ENCODE data around the gene WBP11.
A peak's percentile ranks its signal among the peaks of the same experiment; 100 is the strongest.
"Not testable (repeated sequence)": the region's sequence is repeated elsewhere in the genome, so short reads cannot be mapped to it uniquely, and the experiment has no call there.

Gene WBP11

GRCh38 chr12:14771651-14772137 lies 31.6 kb downstream of the WBP11 start:
- no peak for DNase-seq

GRCh38 chr12:14770496-14771461 lies 32.5 kb downstream of the WBP11 start:
- DNase-seq: peak; percentile 91 to 99

- peak; percentile 63 to 77 for DNase-seq
Observed at GRCh38 chr12:14769969-14770495, 33.2 kb downstream of the WBP11 start.

GRCh38 chr12:14769466-14769968 lies 33.8 kb downstream of the WBP11 start:
- DNase-seq: no peak

GRCh38 chr12:14768823-14769405 lies 34.4 kb downstream of the WBP11 start:
- DNase-seq: no peak

- DNase-seq: no peak
Observed at GRCh38 chr12:14767617-14768016, 35.7 kb downstream of the WBP11 start.

- no peak for DNase-seq
Observed at GRCh38 chr12:14766649-14767215, 36.5 kb downstream of the WBP11 start.

GRCh38 chr12:14766020-14766419 lies 37.3 kb downstream of the WBP11 start:
- not testable (repeated sequence) for DNase-seq

GRCh38 chr12:14765398-14765797 lies 37.9 kb downstream of the WBP11 start:
- no peak for DNase-seq

- DNase-seq: not testable (repeated sequence)
Observed at GRCh38 chr12:14759711-14760280, 43.5 kb downstream of the WBP11 start.

- DNase-seq: no peak
Observed at GRCh38 chr12:14756334-14757143, 46.7 kb downstream of the WBP11 start.

GRCh38 chr12:14751986-14752385 lies 51.3 kb downstream of the WBP11 start:
- no peak for DNase-seq

GRCh38 chr12:14743061-14743460 lies 60.2 kb downstream of the WBP11 start:
- no peak for DNase-seq

GRCh38 chr12:14741942-14742341 lies 61.3 kb downstream of the WBP11 start:
- DNase-seq: no peak

GRCh38 chr12:14741153-14741552 lies 62.1 kb downstream of the WBP11 start:
- DNase-seq: no peak

- not testable (repeated sequence) for DNase-seq
Observed at GRCh38 chr12:14736441-14736840, 66.8 kb downstream of the WBP11 start.

All from inflammatory macrophage treated with lipopolysaccharide for 1 hour (primary cell).